ENCODE results near the gene PTN.

Gene PTN

GRCh38 chr7:137295739-137296324 lies 47.7 kb downstream of the PTN start:
- no peak overlapping the region for H3K27ac ChIP-seq
- no peak for DNase-seq (ENCODE audit: low spot score)
- no peak for TF ChIP-seq CTCF (IDR thresholded peaks at IDR 0.05)
- H3K4me3 ChIP-seq, result no peak overlapping the region

GRCh38 chr7:137289101-137289500 lies 54.4 kb downstream of the PTN start:
- no peak overlapping the region for H3K4me3 ChIP-seq
- no peak overlapping the region for H3K27ac ChIP-seq
- TF ChIP-seq CTCF (IDR thresholded peaks at IDR 0.05), result no peak
- no peak for DNase-seq (ENCODE audit: low spot score)

- Histone ChIP-seq H3K4me3 (no peak overlapping the region), H3K27ac (no peak overlapping the region)
- no peak for DNase-seq (ENCODE audit: low spot score)
- no peak for TF ChIP-seq CTCF (IDR thresholded peaks at IDR 0.05)
Measured at GRCh38 chr7:137287651-137288258, 55.8 kb downstream of the PTN start.

GRCh38 chr7:137283153-137283552 lies 60.4 kb downstream of the PTN start:
- no peak for DNase-seq (ENCODE audit: low spot score)
- TF ChIP-seq CTCF (IDR thresholded peaks at IDR 0.05), result no peak
- Histone ChIP-seq H3K4me3 (no peak overlapping the region), H3K27ac (no peak overlapping the region)

- H3K27ac ChIP-seq, result no peak overlapping the region
- DNase-seq (ENCODE audit: low spot score), result no peak
- TF ChIP-seq CTCF (IDR thresholded peaks at IDR 0.05), result no peak
- no peak overlapping the region for H3K4me3 ChIP-seq
Measured at GRCh38 chr7:137282043-137282442, 61.5 kb downstream of the PTN start.

- Histone ChIP-seq H3K27ac (no peak overlapping the region), H3K4me3 (no peak overlapping the region)
- no peak for DNase-seq (ENCODE audit: low spot score)
- no peak for TF ChIP-seq CTCF (IDR thresholded peaks at IDR 0.05)
Measured at GRCh38 chr7:137276189-137276588, 67.3 kb downstream of the PTN start.

GRCh38 chr7:137272249-137272648 lies 71.3 kb downstream of the PTN start:
- H3K27ac ChIP-seq, result no peak overlapping the region
- DNase-seq (ENCODE audit: low spot score), result no peak
- H3K4me3 ChIP-seq, result no peak overlapping the region
- TF ChIP-seq CTCF (IDR thresholded peaks at IDR 0.05), result no peak
